Measurements from ENCODE around the gene CPVL.
A peak's percentile ranks its signal among the peaks of the same experiment; 100 is the strongest.

Gene CPVL

DNA sequence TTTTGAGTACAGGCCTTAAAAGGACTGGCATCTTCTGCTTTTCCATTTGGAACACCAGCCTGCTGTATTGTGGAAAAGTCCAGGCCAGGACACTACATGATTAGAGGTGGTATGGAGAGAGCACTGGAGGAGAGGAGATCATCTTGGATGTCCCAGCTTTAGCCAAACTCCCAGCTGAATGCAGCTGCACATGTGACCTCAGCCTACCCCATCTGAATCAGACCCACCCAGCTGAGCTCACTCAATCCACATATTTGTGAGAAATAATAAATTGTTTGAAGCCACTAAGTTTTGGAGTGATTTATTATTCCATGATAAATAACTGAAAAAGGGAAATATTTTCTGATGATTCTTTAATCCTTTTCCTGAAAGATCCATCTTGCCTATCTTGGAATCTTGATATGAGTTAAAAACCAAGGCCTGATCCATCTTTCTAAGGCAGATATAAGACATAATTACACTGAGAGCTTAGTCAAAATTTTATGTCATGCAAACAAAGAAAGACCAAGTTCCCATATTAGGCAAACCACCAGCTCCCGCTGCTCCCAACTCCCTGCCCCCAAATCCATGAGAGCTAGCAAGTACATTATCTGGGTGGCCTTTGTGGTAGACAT, 133.1 kb downstream of the CPVL start:
- DNase-seq (ENCODE audit: insufficient read length, low spot score) (no peak), FAIRE-seq (no peak)

DNA sequence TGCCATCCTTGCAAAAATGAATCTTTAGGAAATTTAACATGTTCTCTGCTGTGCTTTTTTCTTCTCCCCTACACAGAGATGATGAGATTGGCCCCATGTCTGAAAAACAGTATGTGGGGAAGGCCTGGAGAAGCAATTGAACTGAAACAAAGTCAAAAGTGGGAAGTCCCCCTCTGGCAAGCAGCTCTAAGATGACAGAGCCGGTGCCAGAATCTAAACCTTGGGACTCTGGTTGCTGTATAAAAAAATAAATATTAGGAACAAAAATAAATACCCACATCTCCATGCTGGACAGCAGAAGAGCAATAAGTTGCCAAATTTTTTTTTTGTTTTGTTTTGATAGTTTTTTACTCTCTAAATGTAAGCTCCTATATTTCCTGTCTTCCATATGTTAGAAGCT, 136.4 kb downstream of the CPVL start:
- DNase-seq (ENCODE audit: insufficient read length, low spot score): no peak
- no peak for FAIRE-seq

DNA sequence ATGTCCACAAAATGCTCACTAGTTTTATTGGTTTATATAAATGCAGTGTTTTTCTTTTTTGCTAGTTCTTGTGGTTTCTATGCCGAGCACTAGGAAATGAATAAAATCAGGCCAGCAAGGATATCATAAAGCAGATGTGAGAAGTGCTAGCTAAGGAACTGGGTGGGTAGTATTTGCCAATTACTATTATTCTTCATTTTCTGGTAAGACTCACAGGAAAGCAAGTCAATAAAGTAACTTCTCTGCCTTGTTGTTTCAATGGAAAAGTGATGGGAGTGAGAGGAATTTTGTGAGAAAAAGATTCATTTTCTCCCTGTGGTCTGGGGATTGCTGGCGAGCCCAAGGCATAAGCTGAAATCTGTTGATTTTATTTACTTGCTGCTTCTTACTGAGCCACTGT, 137.7 kb downstream of the CPVL start:
- no peak for FAIRE-seq
- no peak for DNase-seq (ENCODE audit: insufficient read length, low spot score)

DNA sequence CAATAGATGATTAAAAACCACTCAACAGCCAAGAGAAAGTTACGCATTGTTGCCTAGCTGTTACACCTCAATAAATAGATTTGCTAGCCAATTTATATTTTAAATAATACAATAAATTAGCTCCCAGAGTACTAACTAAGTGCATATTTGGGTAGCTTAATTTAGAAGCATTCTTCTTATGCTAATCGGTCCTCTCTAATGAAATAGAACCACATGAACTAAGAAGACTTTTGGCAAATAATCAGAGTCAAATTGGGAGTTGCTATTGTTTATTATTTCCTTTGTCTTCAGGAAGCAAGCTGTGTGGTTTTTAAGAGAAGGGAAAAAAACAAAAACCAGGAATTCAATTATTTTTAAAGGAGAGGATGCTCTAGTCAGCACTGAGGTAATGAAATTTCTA, 139.2 kb downstream of the CPVL start:
- no peak for FAIRE-seq

DNA sequence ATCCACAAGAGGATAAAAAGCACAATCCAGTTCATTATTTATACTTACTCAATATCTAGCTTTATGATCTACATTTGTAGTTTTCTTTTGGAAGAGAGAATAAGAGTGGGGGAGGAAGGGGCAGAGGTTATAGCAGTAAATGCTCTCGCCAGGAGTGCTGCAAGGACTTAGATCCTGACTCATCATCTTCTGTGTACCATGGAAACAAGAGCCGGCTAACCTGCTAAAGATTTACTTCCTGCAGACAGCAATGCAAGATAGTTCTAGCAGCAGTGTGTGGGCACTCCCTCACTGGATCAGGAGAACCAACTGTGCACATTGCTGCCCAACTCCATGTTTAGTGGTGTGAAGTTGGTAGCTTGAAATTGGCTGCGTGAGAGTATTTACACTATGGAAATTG, 140.5 kb downstream of the CPVL start:
- FAIRE-seq: no peak
- DNase-seq (ENCODE audit: insufficient read length, low spot score): no peak

More for the DNA sequence above, 139.2 kb downstream of the CPVL start:
- no peak for DNase-seq (ENCODE audit: insufficient read length, low spot score)

DNA sequence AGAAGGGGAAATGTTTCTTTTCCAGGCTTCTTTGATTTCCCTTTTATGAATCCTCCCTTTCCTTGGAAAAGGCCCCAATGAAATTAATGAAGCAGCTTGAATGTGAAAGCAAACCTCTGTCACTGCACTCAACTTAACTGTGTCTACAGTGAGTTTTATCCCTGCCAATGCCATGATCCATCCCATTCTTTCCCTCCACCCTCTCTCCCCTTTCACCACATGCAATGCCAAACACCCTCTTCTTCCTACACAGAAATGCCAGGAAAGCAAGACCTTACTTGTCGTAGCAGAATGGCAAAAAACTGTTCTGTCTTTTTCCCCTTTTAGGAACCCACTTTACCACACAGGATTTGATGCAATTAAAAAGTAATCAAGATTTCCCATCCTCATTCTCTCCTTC, 140.9 kb downstream of the CPVL start:
- DNase-seq (ENCODE audit: insufficient read length, low spot score) (no peak), FAIRE-seq (no peak)

DNA sequence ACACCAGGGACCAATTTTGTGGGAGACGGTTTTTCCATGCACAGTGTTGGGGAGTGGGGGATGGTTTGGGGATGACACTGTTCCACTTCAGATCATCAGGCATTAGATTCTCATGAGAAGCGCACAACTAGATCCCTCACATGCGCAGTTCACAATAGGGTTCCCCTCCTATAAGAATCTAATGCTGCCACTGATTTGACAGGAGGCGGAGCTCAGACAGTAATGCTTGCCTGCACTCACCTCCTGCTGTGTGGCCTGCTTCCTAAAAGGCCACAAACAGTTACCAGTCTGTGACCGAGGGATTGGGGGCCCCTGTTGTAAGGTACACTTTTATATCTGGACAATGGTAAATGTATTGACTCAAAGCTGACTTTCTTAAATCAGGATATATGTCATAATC, 142.6 kb downstream of the CPVL start:
- FAIRE-seq (no peak), DNase-seq (ENCODE audit: insufficient read length, low spot score) (no peak)

DNA sequence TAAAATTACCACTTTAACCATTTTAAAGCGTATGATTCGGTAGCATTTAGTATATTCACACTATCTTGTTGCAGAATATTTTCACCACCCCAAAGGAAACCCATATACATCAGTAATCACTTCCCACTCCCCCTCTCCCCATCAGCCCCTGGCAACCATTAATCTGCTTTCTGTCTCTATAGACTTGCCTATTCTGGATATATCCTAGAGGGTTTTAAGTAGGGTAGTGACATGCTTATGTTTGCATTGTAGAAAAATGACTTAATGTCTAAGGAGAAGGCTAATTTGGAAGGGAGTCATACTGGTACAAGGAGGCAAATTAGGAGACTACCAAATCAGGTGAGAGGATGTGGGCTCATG, 145.6 kb downstream of the CPVL start:
- no peak for DNase-seq (ENCODE audit: insufficient read length, low spot score)
- no peak for FAIRE-seq

DNA sequence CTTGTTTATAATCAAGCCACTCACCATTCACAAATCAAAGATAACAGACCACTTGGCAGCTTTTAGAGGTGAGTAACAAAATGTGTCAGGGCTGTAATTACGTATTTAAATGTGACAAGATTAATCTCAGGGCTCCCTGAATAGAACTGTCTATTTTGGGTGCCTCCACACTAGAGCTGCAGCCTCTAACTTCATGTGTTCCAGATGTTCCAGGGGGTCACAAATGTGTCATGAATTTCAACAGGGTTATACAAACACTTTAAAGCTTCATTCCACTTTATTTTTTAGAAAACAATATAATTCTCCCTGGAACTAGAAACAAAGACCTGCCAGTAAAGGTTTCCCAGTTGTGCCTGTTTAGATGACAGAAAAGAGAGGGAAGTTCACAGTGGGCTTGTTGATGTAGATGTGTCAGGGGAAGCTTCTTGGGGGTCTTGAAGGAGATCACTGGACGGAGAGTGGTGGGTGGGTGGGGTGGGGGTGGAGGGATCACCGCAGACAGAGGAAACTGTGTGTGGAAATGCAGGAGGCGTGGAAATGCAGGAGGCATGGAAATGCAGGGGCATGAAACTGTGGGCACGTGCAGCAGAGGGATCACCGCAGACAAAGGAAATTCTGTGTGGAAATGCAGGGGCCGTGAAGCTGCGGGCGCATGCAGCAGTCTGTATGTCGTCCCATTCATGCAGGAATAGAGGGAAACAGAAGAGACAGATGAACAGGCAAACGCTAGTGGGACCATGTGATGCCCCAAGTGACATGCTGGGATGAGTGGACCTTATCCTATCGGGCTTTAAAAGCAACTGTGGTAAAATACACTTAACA, 146.2 kb downstream of the CPVL start:
- FAIRE-seq: no peak
- no peak for DNase-seq (ENCODE audit: insufficient read length, low spot score)

DNA sequence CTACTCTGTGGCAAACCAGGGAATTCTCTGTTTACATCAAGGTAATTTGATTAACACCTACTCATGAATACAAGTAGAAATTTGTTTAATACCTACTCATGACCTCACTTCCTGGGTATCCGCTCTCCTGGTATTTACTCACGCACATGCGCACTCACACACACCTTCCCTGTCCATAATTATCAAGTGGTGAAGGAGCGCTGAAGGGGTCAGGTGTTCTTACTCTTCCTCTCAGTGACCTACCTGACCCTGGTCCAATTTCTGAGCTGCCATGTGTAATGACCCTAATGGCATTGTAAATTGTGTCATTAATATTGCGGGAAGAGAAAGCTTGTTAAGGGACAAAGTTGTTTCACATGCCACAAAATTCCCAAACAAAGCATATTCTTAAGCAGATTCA, 146.9 kb downstream of the CPVL start:
- no peak for DNase-seq (ENCODE audit: insufficient read length, low spot score)
- FAIRE-seq: no peak

DNA sequence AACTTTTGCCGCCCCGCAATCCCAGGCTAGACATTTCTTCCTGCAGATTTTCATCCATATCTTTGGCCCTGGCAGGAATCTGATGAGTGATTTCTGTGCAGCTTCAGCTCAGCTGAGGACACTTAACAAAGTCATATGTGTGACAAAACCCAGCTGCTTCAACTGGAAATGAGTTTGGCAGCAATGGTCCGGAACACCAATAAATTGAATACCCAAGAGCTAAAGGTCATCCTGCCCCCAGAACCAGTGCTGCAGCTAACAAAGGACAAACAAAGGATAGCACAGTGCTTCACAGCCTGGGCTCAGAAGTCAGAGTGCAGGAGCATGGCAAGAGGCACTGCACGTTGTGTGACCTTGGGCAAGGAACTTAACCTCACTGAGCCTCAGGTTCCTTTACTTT, 148.2 kb downstream of the CPVL start:
- FAIRE-seq: no peak
- DNase-seq (ENCODE audit: insufficient read length, low spot score): no peak

DNA sequence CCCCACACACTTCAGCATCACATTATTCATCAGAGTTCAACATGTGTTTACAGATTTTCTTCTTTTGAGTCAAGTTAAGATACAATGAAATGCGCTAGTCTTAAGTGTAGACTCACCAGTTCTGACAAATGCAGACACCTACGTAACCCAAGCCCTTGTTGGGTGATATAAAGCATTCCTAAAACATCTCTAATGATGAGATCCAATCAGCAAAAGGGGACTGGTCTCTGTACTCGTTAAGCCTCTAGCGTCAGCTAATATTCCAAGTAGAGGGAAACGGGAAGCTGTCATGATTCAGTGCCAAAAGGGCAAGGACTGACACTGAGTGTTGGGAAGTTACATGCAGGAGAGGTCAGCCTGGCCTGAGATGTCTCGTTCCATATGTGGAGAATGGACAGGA, 149.5 kb downstream of the CPVL start:
- no peak for DNase-seq (ENCODE audit: insufficient read length, low spot score)
- no peak for FAIRE-seq

DNA sequence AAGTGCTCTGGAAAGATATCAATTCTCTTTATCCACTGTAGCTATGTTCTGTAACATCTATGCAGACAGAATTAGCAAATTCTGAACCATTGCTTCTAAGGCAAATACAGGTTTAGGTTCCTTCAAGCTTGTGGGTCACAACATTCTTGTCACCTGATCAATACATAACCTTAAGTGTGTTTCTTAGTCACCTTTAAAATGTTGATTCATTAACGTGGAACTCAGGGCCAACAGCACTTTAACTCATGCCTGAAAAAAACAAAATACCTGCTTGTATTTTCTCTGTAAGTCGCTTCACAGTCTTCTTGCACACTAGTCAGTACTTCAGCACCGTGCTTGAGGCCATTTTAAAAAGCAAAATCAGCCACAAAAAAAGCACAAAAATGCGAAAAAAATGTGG, 153.0 kb downstream of the CPVL start:
- FAIRE-seq (no peak), DNase-seq (ENCODE audit: insufficient read length, low spot score) (no peak)

DNA sequence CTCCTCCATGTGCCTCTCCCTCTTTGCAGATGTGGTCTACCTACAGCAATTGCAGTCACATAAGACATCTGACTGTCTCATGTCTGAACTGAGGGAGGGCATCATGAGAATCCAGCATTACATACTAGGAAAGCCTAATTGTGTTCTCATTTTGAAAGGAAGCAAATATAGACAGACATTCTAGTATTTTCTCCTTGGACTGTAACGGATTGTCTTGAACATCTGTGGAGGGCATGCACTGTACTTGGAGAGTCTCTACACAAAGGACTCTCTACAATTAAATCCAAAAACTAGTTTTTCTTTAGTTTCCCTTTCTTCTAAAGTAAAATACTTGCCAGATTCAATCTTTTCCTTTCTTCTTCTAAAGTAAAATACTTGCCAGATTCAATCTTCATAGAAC, 153.5 kb downstream of the CPVL start:
- no peak for FAIRE-seq
- no peak for DNase-seq (ENCODE audit: insufficient read length, low spot score)

DNA sequence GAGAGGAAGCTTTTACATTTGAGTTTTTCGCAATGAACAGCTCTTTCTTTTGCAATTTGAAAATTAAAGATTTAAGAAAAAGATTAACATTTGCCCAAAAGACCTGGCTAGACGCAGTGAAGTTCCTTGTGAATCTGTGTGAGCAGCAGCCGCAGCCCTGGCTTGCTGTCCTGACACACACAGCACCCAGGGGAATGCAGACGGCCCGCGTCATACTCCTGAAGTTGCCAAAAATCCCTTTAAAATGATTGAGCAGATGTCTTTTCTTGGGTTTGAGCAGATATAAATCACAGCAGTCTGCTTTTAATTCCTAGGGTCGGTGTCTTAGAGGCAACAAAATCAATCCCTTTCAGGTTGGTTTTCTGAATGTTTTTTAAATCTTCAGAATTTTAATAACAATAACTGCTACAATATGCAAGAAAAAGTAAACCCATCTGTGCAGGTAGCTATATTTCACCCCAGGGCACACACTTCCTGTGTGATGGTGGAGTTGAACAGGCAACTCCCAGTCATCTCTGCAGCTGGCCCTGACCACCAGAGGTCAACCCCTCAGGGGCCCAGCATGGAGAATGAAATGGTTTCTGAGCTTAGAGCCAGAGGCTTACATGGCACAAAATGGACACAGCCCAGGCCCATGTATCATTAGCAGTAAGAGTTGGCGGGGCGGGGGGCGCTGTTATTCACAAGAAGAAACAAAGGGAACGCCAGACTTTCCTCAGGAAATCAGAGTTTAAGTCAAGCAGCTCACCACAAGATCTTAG, 156.0 kb downstream of the CPVL start:
- DNase-seq (ENCODE audit: insufficient read length, low spot score) (no peak), FAIRE-seq (no peak)

DNA sequence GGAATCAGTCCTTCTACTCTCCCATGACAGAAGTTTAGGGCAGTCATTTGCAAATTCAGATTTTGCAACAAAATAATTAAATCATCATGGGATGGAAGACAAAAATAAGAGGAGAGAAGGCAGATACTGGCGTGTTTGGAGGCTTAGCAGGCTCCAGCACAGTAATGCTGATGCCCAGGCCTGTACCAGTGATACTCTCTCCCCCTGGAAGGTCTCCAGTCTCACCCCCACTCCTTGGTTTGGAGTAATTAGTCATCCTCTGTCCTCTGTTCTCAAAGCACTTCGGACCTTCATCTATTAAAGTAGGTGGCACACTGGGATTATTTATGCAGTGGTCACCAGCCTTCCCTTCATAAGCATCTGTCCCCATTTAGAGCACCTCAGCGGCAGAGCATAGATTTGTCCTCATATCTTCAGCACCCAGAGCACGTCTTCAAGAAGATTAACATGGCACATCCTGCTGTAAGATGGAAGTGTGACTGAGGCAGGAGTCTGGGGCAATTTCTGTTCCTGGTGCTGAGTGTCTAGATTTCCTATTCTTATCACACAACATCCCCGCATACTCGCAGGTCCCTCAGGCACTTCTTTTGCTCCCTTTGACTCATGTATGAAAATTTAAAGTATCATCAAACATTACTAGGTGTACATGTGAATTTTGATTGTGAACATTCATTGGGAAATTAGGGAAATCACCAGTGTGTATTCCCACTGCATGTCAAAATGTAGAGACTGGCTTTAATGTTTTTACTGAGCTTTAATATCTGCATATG, 156.9 kb downstream of the CPVL start:
- DNase-seq (ENCODE audit: insufficient read length, low spot score) (no peak), FAIRE-seq (no peak)

DNA sequence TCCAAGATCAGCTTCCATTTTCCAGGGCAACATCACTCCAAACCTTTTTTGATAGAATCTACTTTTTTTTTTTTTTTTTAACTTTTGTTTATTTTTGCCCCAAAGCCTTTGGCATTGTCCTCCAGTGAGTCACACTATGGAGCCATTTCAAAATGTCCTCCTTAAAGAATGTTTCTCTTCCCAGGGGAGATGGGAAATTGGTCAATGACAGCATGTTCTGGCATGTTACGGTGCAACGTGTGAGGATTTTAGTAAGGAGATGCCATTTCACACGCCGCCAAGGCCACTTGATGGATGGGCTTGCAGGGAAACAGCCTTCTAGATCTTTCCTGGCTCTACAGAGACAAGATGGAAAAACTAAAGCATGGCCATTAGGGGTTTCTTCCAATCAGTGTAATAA, 157.5 kb downstream of the CPVL start:
- FAIRE-seq (no peak), DNase-seq (ENCODE audit: insufficient read length, low spot score) (peak; percentile 15)

DNA sequence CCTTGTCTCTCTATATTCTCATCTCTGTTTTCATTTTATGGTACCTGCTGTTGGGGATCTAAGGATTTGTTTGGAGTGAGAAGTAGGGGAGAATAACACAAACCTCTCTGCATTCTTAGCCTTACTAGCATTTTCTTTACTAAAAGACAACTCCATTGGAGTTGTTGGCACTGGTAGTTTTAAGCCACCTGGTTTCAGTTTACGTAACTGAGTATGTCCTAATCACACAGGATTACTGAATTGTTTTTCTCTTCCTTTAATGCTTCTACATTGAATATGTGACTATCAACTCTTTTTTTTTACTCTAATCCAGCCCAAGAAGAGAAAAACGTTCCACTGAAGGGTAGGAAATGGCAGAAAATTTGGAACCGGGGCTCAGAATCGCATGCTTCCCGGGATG, 158.2 kb downstream of the CPVL start:
- FAIRE-seq (no peak), DNase-seq (ENCODE audit: insufficient read length, low spot score) (no peak)

DNA sequence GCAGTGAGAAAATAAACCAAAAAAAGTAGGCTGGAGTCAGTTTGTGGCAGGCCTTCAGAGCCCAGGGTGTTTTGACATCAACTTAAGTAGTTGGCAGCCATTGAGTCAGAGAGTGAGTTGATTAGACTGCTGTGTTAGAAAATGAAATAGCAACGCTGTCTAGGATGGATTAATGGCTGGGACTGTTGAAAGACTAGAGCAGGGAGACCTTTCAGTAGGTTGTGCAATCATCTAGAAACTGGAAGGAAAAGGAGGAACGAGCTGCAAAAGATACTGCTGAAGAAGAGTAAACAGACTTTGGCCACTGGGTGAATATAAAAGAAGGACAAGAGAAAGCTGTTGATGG, 159.6 kb downstream of the CPVL start:
- no peak for DNase-seq (ENCODE audit: insufficient read length, low spot score)
- FAIRE-seq: no peak

DNA sequence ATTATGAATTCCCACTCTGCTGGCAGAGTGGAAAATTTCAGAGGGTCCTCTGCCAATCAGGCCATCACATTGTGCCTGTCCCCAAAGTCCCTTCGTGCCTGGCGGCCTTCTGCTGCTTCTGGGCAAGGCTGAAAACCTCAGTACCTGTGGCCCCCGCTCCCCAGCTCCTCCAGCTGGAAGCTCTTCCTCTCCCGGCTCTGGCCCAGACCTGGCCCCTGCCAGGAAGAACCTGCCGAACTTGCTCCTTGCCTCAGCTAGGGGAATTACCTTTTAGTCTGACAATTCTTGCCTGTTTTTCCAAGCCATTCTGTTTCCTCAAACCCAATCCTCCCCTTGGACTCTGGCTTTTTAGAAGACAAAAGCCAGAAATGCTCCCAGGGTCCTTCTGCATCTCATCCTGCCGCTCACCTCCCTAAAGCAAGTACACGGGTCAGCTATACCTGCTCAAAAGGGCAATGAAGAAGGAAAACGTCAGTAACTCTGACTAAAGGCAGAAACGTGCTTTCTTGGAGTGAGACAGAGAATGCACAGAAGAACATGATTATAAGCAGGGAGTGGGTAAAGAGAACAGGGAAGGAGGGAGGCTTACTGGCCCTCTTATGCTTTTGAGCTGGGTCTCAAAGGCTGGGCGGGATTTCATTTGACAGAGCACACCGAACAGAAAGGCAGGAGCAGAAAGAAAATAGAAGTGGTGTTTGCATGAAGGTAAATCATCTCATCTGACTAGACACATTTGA, 160.1 kb downstream of the CPVL start:
- DNase-seq (ENCODE audit: insufficient read length, low spot score): no peak
- no peak for FAIRE-seq

DNA sequence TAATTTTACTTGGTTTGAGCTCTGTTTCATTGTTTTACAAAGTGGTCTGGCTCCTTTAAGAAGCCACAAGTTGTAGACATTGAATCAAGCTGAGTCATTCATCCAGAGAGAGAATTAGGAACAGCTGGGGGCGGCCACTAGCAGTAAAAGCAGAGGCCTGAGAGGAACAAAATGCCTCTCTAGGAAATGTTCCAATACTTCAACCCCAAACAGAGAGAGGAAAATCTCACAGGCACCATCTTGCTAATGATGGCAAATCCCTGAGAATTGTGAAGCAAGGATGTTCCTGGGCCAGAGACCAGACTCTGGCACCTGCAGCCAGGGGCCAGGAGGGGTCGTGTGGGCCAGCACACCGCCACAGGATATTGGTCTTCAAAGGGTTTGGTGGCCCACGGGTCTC, 161.7 kb downstream of the CPVL start:
- DNase-seq (ENCODE audit: insufficient read length, low spot score) (peak; percentile 54), FAIRE-seq (no peak)
